Activated CD4-positive, alpha-beta T cell treated with anti-CD3 and anti-CD28 coated beads, Interleukin-2, amount 50 U/mL, for 16 hours (primary cell): ENCODE measurements around the gene PLA2G3.
A peak's percentile ranks its signal among the peaks of the same experiment; 100 is the strongest.
"Not testable (repeated sequence)": the region's sequence is repeated elsewhere in the genome, so short reads cannot be mapped to it uniquely, and the experiment has no call there.

ENCODE experiments used
- DNase-seq: peaks from one replicate; pipeline ENCODE4 v3.0.0-alpha.2; 2020

The PLA2G3 gene

DNA sequence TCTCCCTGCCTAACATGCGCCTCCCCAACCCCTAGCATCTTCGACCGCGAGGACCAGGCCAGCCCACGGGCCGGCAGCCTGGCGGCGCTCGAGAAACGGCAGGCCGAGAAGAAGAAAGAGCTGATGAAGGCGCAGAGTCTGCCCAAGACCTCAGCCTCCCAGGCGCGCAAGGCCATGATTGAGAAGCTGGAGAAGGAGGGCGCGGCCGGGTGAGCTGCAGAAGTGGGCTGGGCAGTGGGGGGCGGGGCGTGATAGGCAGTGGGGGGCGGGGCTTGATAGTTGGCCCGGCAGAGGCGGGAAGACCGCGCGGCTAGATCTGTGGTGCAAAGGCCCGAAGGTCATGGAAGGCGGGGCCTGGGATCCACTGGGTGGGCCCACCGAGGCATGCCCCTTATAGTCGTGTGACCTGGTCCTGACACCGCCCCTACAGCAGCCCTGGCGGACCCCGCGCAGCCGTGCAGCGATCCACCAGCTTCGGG lies 41.6 kb downstream of the PLA2G3 start:
- no peak for DNase-seq

DNA sequence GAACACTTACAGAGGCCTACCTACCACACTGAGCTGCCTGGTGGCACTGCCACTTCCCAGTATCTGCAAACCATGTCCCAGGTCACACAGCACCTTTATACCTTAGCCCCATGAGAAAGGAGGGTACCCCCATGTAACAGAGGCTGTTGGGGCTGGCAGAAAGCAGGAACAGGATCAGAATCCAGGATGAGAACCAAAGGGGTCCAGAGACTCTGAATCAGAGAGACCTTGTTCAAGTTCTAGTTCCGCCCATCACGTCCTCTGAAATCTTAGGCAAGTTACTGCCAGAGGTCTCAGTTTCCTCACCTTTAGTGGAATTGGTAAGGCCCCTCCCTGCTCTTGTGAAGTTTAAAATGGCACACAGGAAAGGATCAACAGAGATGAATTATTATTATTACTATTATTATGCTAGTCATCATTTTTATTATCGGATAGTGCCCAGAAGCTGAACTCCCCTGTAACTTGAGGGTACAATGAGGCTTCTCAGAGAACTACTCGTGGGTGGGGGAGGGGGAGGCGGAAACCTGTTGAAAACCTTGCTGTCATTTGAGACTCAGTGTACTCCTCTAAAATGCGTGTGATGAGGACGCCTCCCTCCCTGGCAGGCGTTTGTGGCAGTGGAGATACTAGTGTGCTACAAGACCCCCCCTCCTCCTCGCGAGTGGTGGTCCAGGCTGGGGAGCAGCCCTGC lies 42.2 kb downstream of the PLA2G3 start:
- no peak for DNase-seq

DNA sequence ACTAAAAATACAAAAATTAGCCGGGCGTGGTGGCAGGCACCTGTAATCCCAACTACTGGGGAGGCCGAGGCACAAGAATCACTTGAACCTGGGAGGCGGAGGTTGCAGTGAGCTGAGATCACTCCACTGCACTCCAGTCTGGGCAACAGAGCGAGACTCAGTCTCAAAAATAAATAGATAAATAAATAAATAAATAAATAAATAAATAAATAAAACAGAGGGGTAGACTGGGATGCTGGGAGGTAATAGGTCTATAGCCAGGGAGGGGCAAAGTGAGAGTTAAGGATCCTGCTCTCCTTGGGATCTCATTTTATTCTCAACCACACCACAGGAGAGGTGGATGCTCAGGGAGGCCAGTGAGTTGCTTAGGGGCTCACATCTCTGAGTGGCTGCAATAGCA lies 42.8 kb downstream of the PLA2G3 start:
- not testable (repeated sequence) for DNase-seq

DNA sequence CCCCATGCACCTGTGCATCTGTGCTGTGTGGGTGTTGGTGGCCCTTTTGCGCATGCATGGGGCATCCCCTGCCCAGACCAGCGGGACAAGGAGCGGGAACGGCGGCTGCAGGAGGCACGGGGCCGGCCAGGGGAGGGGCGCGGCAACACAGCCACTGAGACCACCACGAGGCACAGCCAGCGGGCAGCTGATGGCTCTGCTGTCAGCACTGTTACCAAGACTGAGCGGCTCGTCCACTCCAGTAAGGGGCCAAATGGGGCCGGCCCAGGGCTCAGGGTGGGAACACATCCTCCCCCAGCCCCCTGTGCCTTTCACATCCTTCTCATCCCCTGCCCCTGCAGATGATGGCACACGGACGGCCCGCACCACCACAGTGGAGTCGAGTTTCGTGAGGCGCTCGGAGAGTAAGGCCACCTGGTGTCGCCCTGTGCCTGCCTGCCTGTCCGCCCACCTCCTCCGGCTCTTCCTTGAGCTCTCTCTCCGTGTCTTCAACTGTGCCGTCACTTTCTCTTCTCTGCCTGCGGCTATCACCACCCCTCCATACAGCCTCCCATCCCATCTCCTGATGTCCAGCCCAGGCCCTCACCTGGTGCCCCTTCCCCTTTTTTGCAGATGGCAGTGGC lies 43.5 kb downstream of the PLA2G3 start:
- DNase-seq = no peak

DNA sequence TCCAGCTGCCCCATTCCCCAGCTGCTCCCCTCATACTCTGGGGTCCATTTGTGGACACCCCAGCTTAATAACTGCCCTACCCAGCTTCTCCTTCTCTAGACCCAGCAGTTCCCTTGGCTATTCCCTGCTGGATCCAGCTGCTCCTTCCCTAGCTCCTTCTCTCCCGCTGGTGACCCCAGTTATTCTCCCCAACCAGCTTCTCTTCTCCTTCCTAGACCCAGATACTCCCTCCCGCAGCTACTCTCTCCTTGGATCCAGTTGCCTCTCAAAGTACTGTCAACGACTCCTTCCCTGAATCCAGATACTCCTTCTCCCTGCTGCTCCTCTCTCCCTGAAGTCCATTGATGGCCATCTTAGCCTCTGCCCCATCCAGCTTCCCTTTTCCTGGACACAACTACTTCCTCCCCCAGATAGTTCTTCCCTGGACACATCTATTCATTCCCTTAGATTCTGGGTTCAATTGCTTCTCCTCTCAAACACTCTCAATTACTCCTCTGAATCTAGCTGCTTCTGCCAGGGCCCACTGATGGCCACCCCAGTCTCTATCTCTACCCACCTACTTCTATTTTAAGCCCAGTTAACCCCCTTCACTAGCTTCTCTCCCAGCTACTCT lies 44.6 kb downstream of the PLA2G3 start:
- DNase-seq = no peak

DNA sequence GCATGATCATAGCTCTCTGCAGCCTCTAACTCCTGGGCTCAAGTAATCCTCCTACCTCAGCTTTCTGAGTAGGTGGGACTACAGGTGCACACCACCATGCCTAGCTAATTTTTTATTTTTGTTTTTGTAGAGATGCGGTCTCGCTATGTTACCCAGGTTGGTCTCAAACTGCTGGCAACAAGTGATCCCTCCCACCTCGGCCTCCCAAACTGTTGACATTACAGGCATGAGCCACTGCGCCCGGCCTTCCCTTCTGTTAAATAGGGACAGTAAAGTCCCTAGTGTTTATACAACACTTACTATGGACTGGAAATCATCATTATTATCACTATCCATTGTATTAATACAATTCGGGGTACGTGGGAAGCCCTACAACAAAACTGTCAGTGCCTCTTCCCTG lies 45.6 kb downstream of the PLA2G3 start:
- no peak for DNase-seq

DNA sequence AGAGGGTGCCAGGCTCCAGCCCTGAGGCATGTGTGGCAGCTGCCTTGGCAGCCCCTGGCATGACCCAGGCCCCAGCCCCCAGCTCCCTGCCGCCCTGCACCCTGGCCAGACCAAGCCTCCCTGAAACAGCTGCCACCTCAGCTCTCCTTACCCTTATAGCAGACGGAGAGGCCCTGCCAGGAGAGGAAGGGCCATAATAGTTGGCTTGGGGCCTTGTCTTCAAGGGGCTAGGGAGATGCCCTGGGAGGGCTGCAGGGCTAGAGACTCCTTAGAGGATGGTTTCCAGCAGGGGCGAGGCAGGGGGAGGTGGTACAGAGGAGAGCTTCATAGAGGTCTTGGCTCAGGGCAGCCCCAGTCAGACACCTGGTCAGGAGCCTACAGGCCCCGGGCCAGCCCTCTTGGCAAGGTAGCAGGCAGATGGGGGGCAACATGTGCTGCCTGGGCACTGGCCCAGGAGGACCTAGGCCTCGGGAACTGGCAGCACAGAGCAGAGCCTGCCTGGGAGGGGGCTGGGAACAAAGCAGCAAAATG lies 46.2 kb downstream of the PLA2G3 start:
- no peak for DNase-seq

DNA sequence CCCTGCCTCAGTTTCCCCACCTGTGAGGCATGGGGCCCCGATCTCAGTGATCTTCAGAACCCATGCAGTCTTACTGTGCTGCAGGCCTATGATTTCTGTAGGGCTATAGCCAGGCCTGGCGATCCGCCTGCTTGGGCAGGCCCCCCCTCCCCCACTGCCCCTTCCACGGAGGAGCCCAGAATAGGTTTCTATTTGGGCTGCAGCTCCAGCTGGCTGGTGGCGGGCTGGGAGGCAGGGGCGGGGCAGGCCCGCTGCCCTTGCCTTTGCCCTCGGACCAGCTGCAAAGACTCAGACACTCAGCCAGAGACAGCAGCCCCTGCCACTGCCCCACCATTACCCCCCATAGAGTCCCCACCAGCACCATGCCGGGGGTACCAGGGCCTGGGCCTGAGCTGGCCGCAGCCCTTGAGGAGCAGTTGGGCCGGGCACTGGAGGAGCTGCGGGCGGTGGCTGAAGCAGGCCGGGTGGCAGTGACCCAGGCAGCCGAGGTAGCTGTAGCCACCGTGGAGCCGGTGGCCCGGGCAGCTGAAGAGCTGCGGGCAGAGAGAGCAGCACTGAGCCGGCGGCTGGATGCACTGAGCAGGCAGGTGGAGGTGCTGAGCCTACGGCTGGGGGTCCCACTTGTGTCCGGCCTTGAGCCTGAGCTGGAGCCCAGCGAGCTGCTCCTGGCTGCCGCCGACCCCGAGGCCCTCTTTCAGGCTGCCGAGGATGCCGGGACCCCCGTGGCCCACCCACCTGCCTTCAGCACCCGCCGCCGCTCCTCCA lies 47.0 kb downstream of the PLA2G3 start:
- no peak for DNase-seq

DNA sequence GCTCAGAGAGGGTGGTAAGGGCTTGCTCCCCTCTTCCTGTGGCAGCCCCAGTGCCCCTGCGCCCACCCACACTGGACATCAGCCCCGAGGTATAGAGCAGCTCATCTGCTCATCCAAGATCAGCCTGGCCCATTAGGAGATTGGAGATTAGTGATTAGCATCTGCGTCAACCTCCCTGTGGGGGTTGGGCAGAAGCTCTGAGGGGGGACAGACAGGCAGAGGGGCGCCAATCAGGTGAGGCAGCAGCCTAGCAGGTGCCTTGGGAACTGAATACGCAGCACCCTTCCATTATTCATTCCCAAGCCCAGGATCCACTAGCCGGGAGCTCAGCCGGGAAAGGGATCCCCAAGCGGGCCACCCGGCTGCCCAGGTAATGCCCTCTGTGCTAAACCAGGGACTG lies 48.1 kb downstream of the PLA2G3 start:
- DNase-seq = no peak

DNA sequence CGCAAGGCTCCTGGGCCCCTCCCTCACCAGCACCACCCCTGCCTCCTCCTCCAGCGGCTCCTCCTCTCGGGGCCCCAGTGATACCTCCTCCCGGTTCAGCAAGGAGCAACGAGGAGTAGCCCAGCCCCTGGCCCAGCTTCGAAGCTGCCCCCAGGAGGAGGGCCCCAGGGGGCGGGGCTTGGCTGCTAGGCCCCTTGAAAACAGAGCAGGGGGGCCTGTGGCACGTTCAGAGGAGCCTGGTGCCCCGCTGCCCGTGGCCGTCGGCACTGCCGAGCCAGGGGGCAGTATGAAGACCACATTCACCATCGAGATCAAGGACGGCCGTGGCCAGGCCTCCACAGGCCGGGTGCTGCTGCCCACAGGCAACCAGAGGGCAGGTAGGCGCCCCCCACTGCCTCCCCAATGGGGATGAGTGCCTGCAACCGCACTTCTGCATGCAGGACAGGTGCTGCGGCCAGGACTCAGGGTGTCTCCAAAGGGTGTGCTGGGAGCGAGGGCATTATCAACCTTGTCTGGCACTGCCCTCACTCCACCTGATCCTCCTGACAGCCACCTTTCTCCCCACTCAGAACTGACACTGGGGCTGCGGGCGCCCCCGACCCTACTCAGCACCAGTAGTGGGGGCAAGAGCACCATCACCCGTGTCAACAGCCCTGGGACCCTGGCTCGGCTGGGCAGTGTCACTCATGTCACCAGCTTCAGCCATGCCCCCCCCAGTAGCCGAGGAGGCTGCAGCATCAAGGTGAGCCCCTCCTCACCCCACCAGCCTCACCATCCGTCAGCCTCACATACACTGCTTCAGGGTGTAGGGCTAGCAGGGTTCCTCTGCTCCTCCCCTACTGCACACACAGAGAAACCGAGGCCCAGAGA lies 49.0 kb downstream of the PLA2G3 start:
- DNase-seq = no peak

DNA sequence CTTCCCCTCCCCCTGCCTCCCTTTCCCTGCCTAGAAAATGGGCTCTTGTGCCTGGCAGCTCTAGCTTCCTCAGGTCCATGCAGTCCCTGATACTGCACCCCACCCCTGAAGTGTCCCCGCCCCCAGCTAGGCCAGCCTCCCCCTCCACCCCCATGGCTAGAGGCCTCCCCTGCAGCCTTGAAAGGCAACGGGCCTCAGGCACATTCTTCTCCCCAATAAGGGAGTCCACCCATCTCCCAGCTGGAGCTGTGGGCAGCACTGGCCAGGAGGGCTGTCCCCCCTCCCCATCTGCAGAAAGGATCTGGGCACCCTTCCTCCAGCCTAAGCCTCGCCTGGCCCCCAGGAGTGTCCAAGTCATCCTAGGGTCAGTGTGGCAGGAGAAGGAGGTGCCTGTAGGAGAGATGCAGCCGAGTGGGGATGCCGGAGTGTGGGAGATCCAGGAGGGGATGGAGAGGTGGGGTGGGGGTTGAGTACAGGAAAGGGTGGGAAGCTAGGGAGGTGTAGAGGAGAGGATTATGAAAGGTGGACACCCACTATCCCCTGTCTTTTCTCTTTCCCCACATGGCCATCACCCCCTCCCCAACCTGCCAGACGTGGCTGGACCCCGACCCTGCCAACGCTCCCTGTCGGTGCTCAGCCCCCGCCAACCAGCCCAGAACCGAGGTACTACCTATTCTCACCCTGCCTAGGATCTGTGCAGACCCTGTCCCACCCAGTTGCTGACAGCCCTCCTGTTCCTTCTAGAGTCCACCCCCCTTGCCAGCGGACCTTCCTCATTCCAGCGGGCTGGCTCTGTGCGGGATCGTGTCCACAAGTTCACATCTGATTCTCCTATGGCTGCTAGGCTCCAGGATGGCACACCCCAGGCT lies 49.9 kb downstream of the PLA2G3 start:
- no peak for DNase-seq

DNA sequence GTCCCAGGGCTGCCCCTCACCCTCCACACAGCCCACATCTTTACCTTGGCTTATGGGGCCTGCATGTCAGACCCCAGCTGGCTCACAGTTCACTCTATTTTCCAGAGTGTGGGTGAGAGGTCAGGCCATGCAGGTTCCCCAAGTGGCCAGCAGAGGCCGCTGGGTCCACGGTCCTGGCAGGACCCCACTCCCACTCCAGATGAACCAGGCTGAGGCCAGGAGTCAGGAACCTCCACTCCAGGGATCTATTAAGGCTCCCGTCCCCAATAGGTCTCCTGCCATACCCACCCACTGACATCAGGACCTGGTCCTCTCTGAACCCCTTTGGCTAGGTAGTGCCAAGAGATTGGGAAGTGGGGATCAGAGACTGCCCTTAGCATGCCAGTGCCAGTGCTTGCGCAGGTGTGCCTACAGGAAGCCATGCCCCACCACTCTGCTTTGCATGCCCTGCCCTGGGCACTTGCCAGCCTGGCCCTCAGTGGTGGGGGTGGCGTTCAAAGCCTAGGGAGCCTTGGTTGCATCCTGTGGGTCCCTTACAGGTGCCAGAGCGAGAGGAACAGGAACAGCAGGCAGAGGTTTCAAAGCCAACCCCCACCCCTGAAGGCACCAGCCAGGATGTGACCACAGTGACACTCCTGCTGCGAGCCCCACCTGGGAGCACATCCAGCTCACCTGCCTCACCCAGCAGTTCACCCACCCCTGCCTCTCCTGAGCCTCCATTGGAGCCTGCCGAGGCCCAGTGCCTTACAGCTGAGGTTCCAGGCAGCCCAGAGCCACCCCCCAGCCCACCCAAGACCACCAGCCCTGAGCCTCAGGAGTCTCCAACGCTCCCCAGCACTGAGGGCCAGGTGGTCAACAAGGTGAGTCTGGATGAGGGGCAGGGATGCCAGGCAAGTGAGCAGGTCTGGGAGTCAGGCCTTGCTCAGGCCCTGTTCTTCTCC lies 50.9 kb downstream of the PLA2G3 start:
- peak; percentile 29 for DNase-seq

DNA sequence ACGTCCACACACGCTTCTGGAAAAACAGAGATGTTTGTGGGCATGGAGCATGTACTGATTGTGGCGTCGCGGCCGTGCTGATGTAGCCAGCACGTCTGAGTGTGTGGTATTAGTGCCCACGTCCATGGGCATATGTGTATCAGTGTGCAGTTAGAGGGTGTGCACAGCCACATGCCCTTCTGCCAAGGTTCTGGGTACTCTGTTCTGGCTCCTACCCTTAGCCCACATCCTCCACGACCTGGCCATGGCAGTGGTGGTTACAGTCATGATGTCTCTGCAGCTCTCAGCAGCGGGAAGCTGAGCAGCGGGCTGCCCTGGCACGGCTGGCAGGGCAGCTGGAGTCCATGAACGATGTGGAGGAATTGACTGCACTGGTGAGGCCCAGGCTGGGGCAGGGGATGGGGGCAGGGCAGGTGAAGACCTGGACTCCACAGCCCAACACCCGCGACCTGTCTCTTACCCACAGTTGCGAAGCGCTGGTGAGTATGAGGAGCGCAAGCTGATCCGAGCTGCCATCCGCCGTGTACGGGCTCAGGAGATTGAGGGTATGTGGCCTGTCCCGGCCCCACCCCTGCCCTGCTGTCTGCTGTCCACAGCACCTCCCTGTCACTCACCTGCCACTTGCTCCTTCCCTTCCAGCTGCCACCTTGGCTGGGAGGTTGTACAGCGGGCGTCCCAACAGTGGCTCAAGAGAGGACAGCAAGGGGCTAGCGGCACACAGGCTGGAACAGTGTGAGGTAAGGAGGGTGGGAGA lies 51.9 kb downstream of the PLA2G3 start:
- no peak for DNase-seq

DNA sequence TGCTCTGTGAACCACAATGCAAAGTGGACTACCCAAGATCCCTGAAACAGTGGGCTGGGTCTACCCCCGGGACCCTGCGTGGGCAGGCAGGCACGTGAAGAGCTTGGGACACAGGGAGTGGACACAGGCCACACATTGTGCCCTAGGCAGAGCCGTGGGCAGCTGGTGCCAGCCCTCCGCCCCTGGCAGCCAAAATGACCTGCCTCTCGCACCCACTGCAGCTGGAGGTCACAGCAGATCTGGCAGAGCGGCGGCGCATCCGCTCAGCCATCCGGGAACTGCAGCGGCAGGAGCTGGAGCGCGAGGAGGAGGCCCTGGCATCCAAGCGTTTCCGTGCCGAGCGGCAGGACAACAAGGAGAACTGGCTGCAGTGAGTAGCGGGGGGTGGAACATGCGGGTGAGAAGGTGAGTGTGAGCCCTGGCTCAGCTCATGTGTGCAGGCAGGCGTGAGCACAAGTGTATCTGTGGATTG lies 52.5 kb downstream of the PLA2G3 start:
- DNase-seq = no peak

DNA sequence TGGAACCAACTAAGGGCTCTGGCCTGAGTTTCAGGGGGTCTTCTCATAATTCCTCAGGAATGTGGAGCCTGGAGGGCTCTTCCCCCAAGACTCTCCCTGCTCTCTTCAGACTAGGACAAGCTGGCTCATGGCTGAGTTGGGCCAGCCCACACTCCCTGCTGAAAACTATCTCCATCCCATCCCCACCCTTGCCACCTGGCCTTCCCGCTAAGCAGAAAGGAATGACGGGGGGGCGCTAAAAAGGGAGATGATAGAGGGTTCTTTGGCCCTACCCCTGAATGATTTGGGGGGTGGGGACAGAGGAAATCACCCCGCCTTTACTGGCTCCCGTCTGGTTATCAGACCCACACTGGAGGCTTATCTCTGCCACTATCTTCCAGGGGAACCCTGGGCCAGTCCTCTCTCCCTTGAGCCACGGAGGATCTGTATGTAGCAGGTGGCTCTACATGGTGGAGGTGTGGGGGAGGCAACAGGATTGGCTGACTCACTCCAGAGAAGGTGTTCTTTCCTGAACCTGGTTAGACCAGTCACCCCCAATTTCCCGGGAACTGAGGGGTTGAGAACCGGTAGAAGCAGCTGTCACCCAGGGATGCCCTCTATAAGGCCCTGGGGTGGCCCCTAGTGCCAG lies 53.5 kb downstream of the PLA2G3 start:
- no peak for DNase-seq

DNA sequence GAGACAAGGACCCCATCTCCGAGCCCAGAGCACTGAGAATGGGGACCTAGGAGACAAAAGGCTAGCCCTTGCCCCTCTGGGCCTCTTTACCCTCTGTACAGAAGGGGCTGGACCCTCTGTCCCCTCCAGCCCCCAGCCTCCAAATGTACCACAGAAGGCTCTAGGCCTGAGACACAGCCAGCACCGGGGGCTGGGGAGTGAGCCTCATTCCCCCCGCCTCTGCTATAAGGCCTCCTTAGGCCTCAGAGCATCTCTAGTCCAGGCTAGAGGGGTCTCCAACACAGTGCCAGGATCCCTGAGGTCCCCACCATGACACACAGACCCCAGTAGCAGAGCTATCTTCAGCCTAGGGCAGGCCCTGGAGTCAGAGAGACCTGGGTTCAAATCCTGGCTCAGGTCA lies 54.4 kb downstream of the PLA2G3 start:
- DNase-seq = no peak

DNA sequence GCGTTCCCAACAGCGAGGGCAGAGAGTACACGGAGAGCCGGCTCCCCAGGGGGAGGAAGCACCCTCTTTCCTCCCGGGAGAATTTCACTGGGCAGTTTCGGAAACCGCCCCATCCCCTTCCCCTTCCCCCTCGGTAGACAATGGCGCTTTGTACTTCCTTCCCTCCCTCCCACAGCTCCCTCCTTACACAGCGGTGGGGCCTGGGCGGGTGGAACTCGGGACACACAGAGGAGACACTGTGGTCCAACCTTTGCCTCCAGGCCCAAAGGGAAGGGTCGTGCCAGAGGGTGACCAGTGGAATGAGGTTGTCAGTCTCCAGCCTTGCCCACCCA lies 54.8 kb downstream of the PLA2G3 start:
- DNase-seq = no peak

DNA sequence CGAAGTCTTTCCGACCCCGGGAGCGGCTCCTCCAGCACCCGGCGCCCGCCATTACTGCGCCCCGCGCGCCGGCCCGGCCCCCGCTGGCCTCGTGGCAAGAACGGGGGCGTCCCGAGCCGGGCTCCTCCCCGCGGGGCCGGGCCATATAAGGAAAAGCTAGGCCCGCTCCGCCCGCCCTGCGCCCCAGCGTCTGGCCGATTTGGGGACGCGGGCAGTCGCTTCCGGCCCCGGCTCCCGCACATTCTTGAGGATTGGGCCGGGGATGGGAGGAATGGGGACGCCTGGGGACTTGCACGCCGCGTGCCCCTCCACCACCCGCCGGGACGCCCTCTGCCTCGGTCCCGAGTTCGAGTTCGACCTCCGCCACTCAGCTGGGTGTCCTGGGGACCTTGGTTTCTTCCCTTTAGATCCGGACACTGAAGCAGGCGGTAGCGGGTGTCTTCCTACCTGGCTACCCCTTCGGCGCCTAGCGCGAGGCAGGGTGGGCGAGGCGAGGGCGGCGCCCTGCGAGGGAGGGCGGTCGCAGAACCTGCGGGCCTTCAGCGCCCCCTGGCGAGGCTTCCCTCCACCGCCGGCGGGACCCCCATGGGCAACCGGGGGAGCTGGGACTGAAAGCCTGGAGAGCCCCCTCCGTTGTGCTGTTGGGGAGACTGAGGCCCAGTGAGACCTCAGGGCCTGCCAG lies 55.4 kb downstream of the PLA2G3 start:
- DNase-seq = peak; percentile 89
